ENCODE data around the gene C19orf12.
A peak's percentile ranks its signal among the peaks of the same experiment; 100 is the strongest.

C19orf12 gene

DNA sequence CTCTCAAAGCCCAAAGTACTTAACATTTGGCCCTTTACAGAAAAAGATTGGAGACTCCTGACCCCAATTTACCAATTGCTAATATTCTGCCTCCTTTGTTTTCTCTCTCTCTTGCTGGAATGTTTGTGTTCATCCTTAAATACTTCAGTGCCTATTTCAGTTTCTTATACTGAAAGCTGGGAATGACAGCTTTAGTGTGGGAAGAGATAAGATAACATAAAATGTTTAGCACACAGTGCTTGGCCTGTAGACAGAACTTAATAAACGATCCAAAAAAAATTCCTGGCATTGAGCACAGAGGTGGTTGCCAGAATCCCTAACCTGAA lies 52.8 kb downstream of the C19orf12 start:
- DNase-seq, result no peak

DNA sequence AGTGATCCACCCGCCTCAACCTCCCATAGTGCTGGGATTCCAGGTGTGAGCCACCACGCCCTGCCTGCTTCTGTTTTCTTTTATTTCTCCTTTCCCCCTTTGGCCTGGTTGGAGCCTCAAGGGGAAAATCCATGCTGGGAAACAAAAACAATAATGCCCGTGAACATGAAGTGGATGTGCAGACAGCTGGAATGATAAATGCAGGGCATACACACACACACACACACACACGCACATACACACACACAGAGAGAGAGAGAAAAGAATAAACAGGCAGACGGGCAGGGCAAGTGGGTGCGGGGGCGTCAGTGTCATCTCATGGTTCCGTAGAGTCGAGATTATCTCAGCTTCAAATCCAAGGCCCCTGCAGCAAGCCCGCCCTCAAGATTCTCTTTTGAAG lies 54.2 kb downstream of the C19orf12 start:
- DNase-seq, result no peak

DNA sequence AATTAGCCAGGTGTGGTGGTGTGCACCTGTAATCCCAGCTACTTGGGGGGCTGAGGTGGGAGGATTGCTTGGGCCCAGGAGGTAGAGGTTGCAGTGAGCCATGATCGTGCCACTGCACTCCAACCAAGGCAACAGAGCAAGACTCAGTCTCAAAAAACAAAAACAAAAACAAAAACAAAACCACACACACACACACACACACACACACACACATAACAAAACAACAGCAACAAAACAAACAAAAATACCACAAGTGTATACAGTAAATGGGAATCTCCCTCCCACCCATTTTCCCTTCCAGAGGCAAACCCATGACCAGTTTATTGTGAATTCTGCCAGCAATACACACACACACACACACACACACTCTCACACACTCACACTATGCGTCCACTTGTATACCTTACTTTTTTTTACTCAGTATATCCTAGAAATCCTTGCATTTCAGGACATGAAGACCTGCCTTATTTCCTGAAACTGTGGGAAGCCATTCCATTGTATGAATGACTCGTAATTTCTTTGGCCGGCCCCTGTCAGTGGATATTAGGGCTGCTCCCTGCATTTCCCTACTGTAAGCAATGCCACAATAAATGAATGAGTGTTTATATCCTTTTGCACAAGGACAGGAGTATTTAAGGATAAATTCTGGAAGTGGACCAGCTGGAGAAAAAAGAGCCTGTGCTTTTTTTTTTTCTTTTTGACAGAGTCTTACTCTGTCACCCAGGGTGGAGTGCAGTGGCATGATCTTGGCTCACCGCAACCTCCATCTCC lies 56.7 kb downstream of the C19orf12 start:
- DNase-seq, result peak; percentile 33

DNA sequence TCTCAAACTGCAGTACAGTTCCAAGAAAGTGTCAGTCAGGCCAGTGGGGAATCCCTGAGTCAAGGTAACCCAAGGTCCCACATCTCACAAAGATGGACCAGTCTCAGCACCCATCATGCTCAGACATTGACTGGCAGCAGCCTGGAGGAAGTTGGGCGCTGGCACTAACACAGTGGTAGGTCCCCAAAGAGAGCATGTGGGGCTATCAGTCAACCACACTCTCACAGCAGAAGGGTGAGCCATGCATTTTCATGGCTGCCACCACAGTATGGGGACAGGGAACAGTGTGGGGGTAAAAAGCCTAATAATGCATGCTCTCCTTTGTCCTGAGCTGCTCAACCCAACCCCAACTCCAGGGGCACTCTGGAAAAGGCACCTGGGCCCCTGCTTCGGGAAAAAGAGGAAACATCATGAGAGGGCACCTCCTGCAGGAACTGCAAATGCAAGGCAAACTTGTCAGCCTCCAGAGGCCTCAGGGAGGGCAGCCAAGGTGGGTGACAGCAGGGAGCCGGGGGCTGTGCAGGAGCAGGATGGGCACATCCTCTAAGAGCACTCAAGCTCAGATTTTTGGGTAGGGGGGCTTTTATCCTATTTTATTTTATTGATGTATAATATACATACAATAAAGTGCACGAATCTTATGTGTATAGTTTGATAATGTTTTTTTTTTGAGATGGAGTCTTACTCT lies 59.3 kb downstream of the C19orf12 start:
- DNase-seq, result no peak

DNA sequence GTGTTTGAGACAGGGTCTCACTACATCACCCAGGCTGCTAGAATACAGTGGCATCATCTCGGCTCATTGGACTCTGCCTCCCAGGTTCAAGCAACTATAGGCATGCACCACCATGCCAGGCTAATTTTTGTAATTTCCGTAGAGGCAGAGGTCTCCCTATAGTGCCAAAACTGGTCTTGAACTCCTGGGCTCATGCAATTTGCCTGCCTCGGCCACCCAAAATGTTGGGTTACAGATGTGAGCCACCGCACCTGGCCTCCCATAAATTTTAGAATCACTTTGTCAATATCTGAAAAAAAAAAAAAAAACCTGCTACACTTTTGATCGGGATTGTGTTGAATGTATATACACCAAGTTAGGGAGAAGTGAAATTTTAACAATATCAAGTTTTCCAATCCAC lies 61.7 kb downstream of the C19orf12 start:
- no peak for DNase-seq

DNA sequence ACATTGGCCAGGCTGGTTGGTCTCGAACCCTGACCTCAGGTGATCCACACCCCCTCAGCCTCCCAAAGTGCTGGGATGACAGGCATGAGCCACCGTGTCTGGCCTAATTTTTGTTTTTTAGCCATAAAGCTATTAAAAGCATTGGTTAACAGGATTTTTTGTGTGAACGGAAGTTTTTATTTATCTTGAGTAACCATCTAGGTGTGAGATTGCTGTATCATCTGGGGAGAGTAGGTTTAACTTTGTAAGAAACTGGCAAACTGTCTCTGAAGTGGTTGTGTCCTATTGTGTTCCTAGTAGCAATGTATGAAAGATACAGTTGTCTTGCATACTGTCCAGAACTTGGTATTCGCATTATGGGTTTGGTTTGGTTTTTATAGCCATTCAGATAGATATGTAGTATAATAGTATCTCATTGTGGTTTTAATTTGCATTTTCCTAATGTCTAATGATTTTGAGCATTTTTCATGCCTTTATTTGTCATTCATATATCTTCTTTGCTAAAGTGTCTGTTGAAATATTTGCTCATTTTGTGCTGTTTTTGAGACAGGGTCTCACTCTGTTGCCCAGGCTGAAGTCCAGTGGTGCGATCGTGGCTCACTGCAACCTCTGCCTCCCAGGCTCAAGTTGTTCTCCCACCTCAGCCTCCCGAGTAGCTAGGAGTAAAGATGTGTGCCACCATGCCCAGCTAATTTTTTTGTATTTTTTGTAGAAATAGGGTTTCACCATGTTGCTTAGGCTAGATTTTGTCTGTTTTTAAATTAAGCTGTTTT lies 63.3 kb downstream of the C19orf12 start:
- DNase-seq, result no peak

DNA sequence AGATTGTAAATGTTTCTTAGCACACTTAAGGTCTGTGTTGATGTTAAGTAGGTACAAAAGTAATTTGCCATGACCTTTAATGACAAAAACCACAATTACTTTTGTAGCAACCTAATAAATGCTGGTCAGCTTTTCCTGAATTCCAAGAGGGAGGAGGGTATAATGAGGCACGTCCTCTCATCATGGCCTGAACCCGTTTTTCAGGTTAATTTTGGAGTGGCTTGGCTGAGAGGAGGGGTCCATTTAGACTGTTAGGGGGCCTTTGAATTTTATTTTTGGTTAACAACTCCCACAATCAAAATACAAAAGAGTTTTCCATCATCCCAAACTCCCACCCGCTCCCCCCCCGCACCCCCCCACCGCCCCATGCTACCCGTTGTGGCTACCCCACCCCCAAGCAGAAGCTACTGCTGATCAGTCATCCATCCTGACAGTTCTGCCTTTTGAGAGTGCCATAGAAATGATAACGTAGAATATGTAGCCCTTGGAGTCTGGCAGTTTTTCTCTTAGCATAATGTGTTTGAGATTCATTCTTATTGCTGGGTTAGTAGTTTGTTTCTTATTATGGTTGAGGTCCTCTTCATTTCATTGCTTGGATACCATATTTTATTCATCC lies 64.2 kb downstream of the C19orf12 start:
- DNase-seq, result no peak

All from fibroblast of skin of right quadriceps (primary cell).